ENCODE measurements around the gene CTDSPL. TPM values are rescaled to one million over a fixed set of nuclear protein-coding genes. Genes with fewer than 3 reads are reported as not detected.

Gene CTDSPL
- total RNA-seq, 3 donors from 2014 or later (not counting 1 experiment from before 2014, with no cell fraction given) = 0.50 to 3.4 (median 1.8) TPM

- no peaks in the 10 kb centered on the region for H3K9me3 Mint-ChIP-seq
- no peak overlapping the region for H3K4me3 Mint-ChIP-seq
- Histone ChIP-seq H3K27me3 (ENCODE audit: control insufficient read depth, insufficient read depth, low read length) (no peaks in the 10 kb centered on the region), H3K9me3 (ENCODE audit: control insufficient read depth, insufficient read depth, low read length) (no peaks in the 10 kb centered on the region), H3K36me3 (ENCODE audit: control insufficient read depth, insufficient read depth, low read length) (no peaks in the 10 kb centered on the region), H3K4me3 (ENCODE audit: low read length) (no peak overlapping the region), H3K27ac (ENCODE audit: low read length) (no peak overlapping the region), H3K4me1 (ENCODE audit: control insufficient read depth, insufficient read depth, low read length) (no peaks in the 10 kb centered on the region)
- no peaks in the 10 kb centered on the region for H3K4me1 Mint-ChIP-seq
- no peak overlapping the region for H3K27ac Mint-ChIP-seq
- TF ChIP-seq CTCF (IDR thresholded peaks at IDR 0.05) = no peak
- intact Hi-C loops (cut with micrococcal nuclease) = no loop called here
- H3K27me3 Mint-ChIP-seq (ENCODE audit: low read depth in 2 of 2) = peaks cover 8 to 14% of the 10 kb centered on the region in 2 donors
- no peak for DNase-seq
- WGBS (ENCODE audit: insufficient coverage) = no CpG with 5 or more reads among the region's 2 CpGs
- no peak for ATAC-seq
- no peaks in the 10 kb centered on the region for H3K36me3 Mint-ChIP-seq
Measured at GRCh38 chr3:37826502-37826901, 35.2 kb upstream of the CTDSPL start.

- Mint-ChIP-seq H3K27me3 (ENCODE audit: low read depth in 2 of 2) (peaks cover 8 to 14% of the 10 kb centered on the region in 2 donors), H3K4me1 (no peaks in the 10 kb centered on the region), H3K36me3 (no peaks in the 10 kb centered on the region), H3K4me3 (no peak overlapping the region), H3K9me3 (no peaks in the 10 kb centered on the region), H3K27ac (no peak overlapping the region)
- no peak overlapping the region for H3K4me3 ChIP-seq (ENCODE audit: low read length)
- DNase-seq (no peak), ATAC-seq (no peak)
- no peaks in the 10 kb centered on the region for H3K9me3 ChIP-seq (ENCODE audit: control insufficient read depth, insufficient read depth, low read length)
- no peaks in the 10 kb centered on the region for H3K4me1 ChIP-seq (ENCODE audit: control insufficient read depth, insufficient read depth, low read length)
- no CpG with 5 or more reads among the region's 1 CpG for WGBS (ENCODE audit: insufficient coverage)
- intact Hi-C loops (cut with micrococcal nuclease) = no loop called here
- no peaks in the 10 kb centered on the region for H3K27me3 ChIP-seq (ENCODE audit: control insufficient read depth, insufficient read depth, low read length)
- no peak overlapping the region for H3K27ac ChIP-seq (ENCODE audit: low read length)
- TF ChIP-seq CTCF (IDR thresholded peaks at IDR 0.05) = no peak
- no peaks in the 10 kb centered on the region for H3K36me3 ChIP-seq (ENCODE audit: control insufficient read depth, insufficient read depth, low read length)
Measured at GRCh38 chr3:37826933-37827332, 34.7 kb upstream of the CTDSPL start.

DNA sequence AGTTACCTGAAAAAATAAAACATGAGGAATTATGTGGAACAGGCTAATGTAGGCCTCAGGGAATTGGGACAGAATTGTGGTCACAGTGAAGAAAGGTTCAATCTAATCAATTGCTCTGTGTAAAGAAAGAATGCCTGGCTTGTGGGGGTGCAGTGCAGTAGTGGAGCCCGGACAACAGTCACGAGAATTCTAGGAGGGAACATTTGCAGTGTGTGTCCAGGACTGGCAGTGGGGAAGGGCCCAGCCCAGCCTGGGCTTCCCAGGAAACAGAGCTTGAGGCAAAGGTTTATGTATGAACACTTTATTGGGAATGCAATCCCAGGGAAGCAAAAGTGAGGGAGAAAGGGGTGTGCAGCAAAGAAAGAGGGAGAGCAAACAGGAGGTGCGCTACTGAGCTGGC, 29.2 kb upstream of the CTDSPL start:
- 89% methylated on average over 3 of the region's 3 CpGs for WGBS (ENCODE audit: insufficient coverage)
- no peak for ATAC-seq
- H3K36me3 Mint-ChIP-seq = no peaks in the 10 kb centered on the region

More for the DNA sequence above, 29.2 kb upstream of the CTDSPL start:
- Mint-ChIP-seq H3K27ac (no peak overlapping the region), H3K4me3 (no peak overlapping the region), H3K4me1 (no peaks in the 10 kb centered on the region), H3K27me3 (ENCODE audit: low read depth in 2 of 2) (peaks cover 4 to 14% of the 10 kb centered on the region in 2 donors), H3K9me3 (no peaks in the 10 kb centered on the region)
- no peaks in the 10 kb centered on the region for H3K4me1 ChIP-seq (ENCODE audit: control insufficient read depth, insufficient read depth, low read length)
- H3K27me3 ChIP-seq (ENCODE audit: control insufficient read depth, insufficient read depth, low read length) = no peaks in the 10 kb centered on the region
- intact Hi-C loops (cut with micrococcal nuclease) = no loop called here
- H3K36me3 ChIP-seq (ENCODE audit: control insufficient read depth, insufficient read depth, low read length) = no peaks in the 10 kb centered on the region
- DNase-seq = no peak
- no peak for TF ChIP-seq CTCF (IDR thresholded peaks at IDR 0.05)
- no peak overlapping the region for H3K27ac ChIP-seq (ENCODE audit: low read length)
- no peak overlapping the region for H3K4me3 ChIP-seq (ENCODE audit: low read length)
- no peaks in the 10 kb centered on the region for H3K9me3 ChIP-seq (ENCODE audit: control insufficient read depth, insufficient read depth, low read length)
